ENCODE data around the gene ABI1. TPM values are rescaled to one million over a fixed set of nuclear protein-coding genes. Genes with fewer than 3 reads are reported as not detected.

The ABI1 gene
- total RNA-seq, 6 experiments from 2014 or later: 13.4 to 25.3 (median 17.4) TPM

DNA sequence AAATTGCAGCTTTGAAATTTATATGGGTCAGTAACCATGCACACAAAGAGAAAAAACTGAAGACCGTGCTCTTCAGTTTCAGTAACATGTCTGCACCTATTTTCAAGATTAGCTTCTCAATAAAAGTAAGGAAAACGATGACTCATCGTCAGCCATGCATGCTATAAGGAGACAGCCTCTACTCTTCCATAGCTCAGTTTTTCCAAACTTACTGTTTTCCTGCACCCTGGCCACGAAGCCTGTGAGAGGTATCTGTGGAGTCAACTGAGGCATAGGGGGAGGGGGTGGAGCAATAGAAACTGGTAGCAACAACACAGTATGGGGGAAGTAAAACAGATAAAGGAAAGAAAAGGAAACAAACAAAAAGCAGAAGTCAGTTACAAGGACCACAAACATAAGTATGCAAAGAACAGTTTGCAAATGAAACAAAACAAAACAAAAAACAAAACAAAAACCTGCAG lies 105.3 kb downstream of the ABI1 start:
- DNase-seq (no peak), ATAC-seq (peak in 2 of 4 donors; percentile 22 to 30)
- Histone ChIP-seq H3K27me3 (no peaks in the 10 kb centered on the region), H3K9me3 (no peaks in the 10 kb centered on the region), H3K4me3 (no peak overlapping the region), H3K4me1 (no peaks in the 10 kb centered on the region), H3K27ac (no peak overlapping the region), H3K36me3 (no peaks in the 10 kb centered on the region)
- 88% methylated on average over 4 of the region's 4 CpGs for WGBS (ENCODE audit: insufficient coverage, low coverage, low lambda C conversion rate, missing lambda C conversion rate)
- intact Hi-C loops (cut with DNase I): no loop called here
- TF ChIP-seq POLR2A (IDR thresholded peaks at IDR 0.05) (no peak), CTCF (IDR thresholded peaks at IDR 0.05) (no peak)

- Histone ChIP-seq H3K4me3 (no peak overlapping the region), H3K27ac (no peak overlapping the region), H3K27me3 (no peaks in the 10 kb centered on the region), H3K36me3 (peaks cover 0 to 16% (median 1%) of the 10 kb centered on the region in 4 donors), H3K9me3 (no peaks in the 10 kb centered on the region), H3K4me1 (no peaks in the 10 kb centered on the region)
- ATAC-seq (peak in 1 of 4 donors; percentile 18), DNase-seq (no peak)
- TF ChIP-seq POLR2A (IDR thresholded peaks at IDR 0.05): no peak
- TF ChIP-seq CTCF (IDR thresholded peaks at IDR 0.05): no peak
- WGBS (ENCODE audit: insufficient coverage, low coverage, low lambda C conversion rate, missing lambda C conversion rate): 73% methylated on average over 5 of the region's 5 CpGs
- intact Hi-C loops (cut with DNase I): no loop called here
Observed at GRCh38 chr10:26746061-26746460, 114.7 kb downstream of the ABI1 start.

DNA sequence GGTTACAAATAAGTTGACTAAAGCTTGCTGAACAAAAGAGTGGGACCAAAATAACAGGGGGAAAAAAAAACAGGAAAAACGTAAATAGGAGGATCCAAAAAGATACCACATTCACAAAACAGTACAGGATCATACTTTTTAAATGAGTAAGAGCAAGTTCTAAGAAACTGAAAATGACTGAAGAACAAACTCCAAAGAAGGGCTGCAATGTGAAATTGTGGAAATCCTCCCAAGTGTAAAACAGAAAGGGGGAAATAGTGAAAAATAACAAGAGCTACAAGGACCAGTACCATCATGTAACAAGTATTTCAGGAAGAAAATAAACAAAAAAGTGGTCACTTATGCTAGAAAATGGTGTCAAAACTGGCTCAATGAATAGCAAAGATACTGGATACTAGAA lies 116.9 kb downstream of the ABI1 start:
- peaks cover 0 to under 1% (median 0%) of the 10 kb centered on the region in 4 donors for H3K4me1 ChIP-seq
- WGBS (ENCODE audit: insufficient coverage, low coverage, low lambda C conversion rate, missing lambda C conversion rate): 92% methylated on average over 1 of the region's 1 CpG
- H3K36me3 ChIP-seq: peaks cover 0 to 16% (median 1%) of the 10 kb centered on the region in 4 donors
- H3K9me3 ChIP-seq: no peaks in the 10 kb centered on the region
- H3K4me3 ChIP-seq: no peak overlapping the region
- H3K27me3 ChIP-seq: no peaks in the 10 kb centered on the region
- DNase-seq (no peak), ATAC-seq (no peak)
- no peak overlapping the region for H3K27ac ChIP-seq
- intact Hi-C loops (cut with DNase I): no loop called here
- no peak for TF ChIP-seq CTCF (IDR thresholded peaks at IDR 0.05)
- no peak for TF ChIP-seq POLR2A (IDR thresholded peaks at IDR 0.05)

- H3K4me3 ChIP-seq: no peak overlapping the region
- H3K36me3 ChIP-seq: peaks cover 0 to 16% (median 1%) of the 10 kb centered on the region in 4 donors
- no peaks in the 10 kb centered on the region for H3K27me3 ChIP-seq
- DNase-seq: no peak
- no peaks in the 10 kb centered on the region for H3K9me3 ChIP-seq
- no peak for ATAC-seq
- intact Hi-C loops (cut with DNase I): no loop called here
- TF ChIP-seq POLR2A (IDR thresholded peaks at IDR 0.05) (no peak), CTCF (IDR thresholded peaks at IDR 0.05) (no peak)
- no peak overlapping the region for H3K27ac ChIP-seq
- H3K4me1 ChIP-seq: peaks cover 0 to 8% (median 4%) of the 10 kb centered on the region in 4 donors
- WGBS (ENCODE audit: insufficient coverage, low coverage, low lambda C conversion rate, missing lambda C conversion rate): 89% methylated on average over 2 of the region's 2 CpGs
Observed at GRCh38 chr10:26743091-26743490, 117.7 kb downstream of the ABI1 start.

GRCh38 chr10:26741368-26741767 lies 119.4 kb downstream of the ABI1 start:
- TF ChIP-seq POLR2A (IDR thresholded peaks at IDR 0.05) (no peak), CTCF (IDR thresholded peaks at IDR 0.05) (no peak)
- no peak overlapping the region for H3K27ac ChIP-seq
- WGBS (ENCODE audit: insufficient coverage, low coverage, low lambda C conversion rate, missing lambda C conversion rate): 100% methylated on average over 2 of the region's 4 CpGs
- DNase-seq: no peak
- H3K4me3 ChIP-seq: no peak overlapping the region
- intact Hi-C loops (cut with DNase I): no loop called here
- peaks cover 0 to 11% (median 5%) of the 10 kb centered on the region in 4 donors for H3K4me1 ChIP-seq
- peaks cover 0 to 16% (median 1%) of the 10 kb centered on the region in 4 donors for H3K36me3 ChIP-seq
- ATAC-seq: no peak
- H3K9me3 ChIP-seq: no peaks in the 10 kb centered on the region
- H3K27me3 ChIP-seq: no peaks in the 10 kb centered on the region
